Body of pancreas (tissue), 4 donors: Measurements from ENCODE around the gene PAGE2. TPM values are rescaled to one million over a fixed set of nuclear protein-coding genes. Genes with fewer than 3 reads are reported as not detected.
A peak's percentile ranks its signal among the peaks of the same experiment; 100 is the strongest.
"Not testable (repeated sequence)": the region's sequence is repeated elsewhere in the genome, so short reads cannot be mapped to it uniquely, and the experiment has no call there.

Experiments
- ATAC-seq: fragments of 150-250 bp; one replicate; pipeline ENCODE4 v1.9.1; 2016
- DNase-seq, 4 donors: peaks; one replicate each; pipeline ENCODE4 v3.0.0-alpha.2; 2019
- H3K27ac ChIP-seq, 4 donors: fragments of 200-600 bp; sonication (generic); 1 replicate in 3 of 4; 2 replicates in 1 of 4; pipeline versions ENCODE4 v1.5.1 to v1.6.1; 2016 to 2019; ENCODE audit warnings: mild to moderate bottlenecking in 1 of 4, mixed read lengths in 1 of 4, moderate library complexity in 1 of 4
- H3K27me3 ChIP-seq, 2 donors: fragments of 200-600 bp; sonication (generic); one replicate each; pipeline ENCODE4 v1.6.0; 2016; ENCODE audit warnings: mild to moderate bottlenecking in 1 of 2
- H3K36me3 ChIP-seq, 2 donors: fragments of 200-600 bp; sonication (generic); replicated peaks in 1 of 2; 2 replicates each; pipeline ENCODE4 v1.5.1; 2016; ENCODE audit warnings: low read depth in 2 of 2; ENCODE audit not compliant: insufficient read depth in 1 of 2
- H3K4me1 ChIP-seq: fragments of 200-600 bp; sonication (generic); one replicate; pipeline ENCODE4 v1.6.0; 2016
- H3K4me3 ChIP-seq, 2 donors: fragments of 200-600 bp; sonication (generic); 1 replicate in 1 of 2; 2 replicates in 1 of 2; pipeline ENCODE4 v1.5.1; 2016 to 2019
- H3K9me3 ChIP-seq, 3 donors: fragments of 200-600 bp; sonication (generic); 1 replicate in 2 of 3; 2 replicates in 1 of 3; pipeline ENCODE4 v1.5.1; 2016
- CTCF ChIP-seq, 7 experiments: fragments of 450-650 bp in 4 of 7; fragments of 200-600 bp in 3 of 7; sonication (generic) in 3 of 7; IDR thresholded peaks; one replicate each; pipeline ENCODE4 v1.5.1; 2016 to 2019; ENCODE audit warnings: antibody characterized with exemption in 7 of 7
- POLR2A ChIP-seq, 3 donors: fragments of 450-650 bp; IDR thresholded peaks; one replicate each; pipeline ENCODE4 v1.6.1; 2016; ENCODE audit warnings: antibody characterized with exemption in 3 of 3, mild to moderate bottlenecking in 2 of 3
- WGBS, 2 donors: methylation state at CpG; one replicate each; pipeline ENCODE4 v1.1.5; 2017; 5-methylcytosine and 5-hydroxymethylcytosine counted together
- intact Hi-C: fragments of 100-400 bp; cut with DNase I; formaldehyde crosslinking; loops from one replicate; pipeline ENCODE4 v1.15.1; 2023
- total RNA-seq, 2 donors: library from RNA; depleted of rRNA; stranded (reverse); fragments of >200 nt; gene quantifications; one replicate each; pipeline ENCODE4 v1.1.0, GENCODE V29; 2016

PAGE2 gene
- total RNA-seq, 2 donors from 2014 or later: not detected

GRCh38 chrX:55132416-55132815 is 43.6 kb downstream of the PAGE2 start:
- H3K27me3 ChIP-seq: no peaks in the 10 kb centered on the region
- no peak for ATAC-seq
- DNase-seq: no peak
- intact Hi-C loops: no loop called here
- no peaks in the 10 kb centered on the region for H3K4me1 ChIP-seq
- H3K9me3 ChIP-seq: no peaks in the 10 kb centered on the region
- TF ChIP-seq CTCF (IDR thresholded peaks at IDR 0.05) (no peak), POLR2A (IDR thresholded peaks at IDR 0.05) (no peak)
- no peaks in the 10 kb centered on the region for H3K36me3 ChIP-seq
- H3K27ac ChIP-seq: no peak overlapping the region
- H3K4me3 ChIP-seq: no peak overlapping the region

GRCh38 chrX:55135171-55135570 is 46.4 kb downstream of the PAGE2 start:
- ATAC-seq (no peak), DNase-seq (peak; percentile 31 to 57 (median 38))
- H3K4me1 ChIP-seq: no peaks in the 10 kb centered on the region
- no peak overlapping the region for H3K4me3 ChIP-seq
- TF ChIP-seq CTCF (IDR thresholded peaks at IDR 0.05) (peak in 6 of 7 experiments; percentile 11 to 67 (median 56)), POLR2A (IDR thresholded peaks at IDR 0.05) (no peak)
- no peak overlapping the region for H3K27ac ChIP-seq
- H3K36me3 ChIP-seq: no peaks in the 10 kb centered on the region
- no peaks in the 10 kb centered on the region for H3K27me3 ChIP-seq
- WGBS, 2 donors: 0 to 9% methylated on average over 1 of the region's 1 CpG
- intact Hi-C loops: no loop called here
- no peaks in the 10 kb centered on the region for H3K9me3 ChIP-seq

- DNase-seq, ATAC-seq, H3K4me1 ChIP-seq, H3K4me3 ChIP-seq, H3K9me3 ChIP-seq, H3K36me3 ChIP-seq, H3K27me3 ChIP-seq, intact Hi-C loops: not testable (repeated sequence)
- peak overlapping the region in 1 of 4 donors; percentile 11 for H3K27ac ChIP-seq
- WGBS, 2 donors: 50 to 67% methylated on average over 1 of the region's 1 CpG
Observed at GRCh38 chrX:55140800-55141199, 52.0 kb downstream of the PAGE2 start.

Other genes with a start within 250 kb of the PAGE2 start
- gene TRO, start 168.2 kb upstream of the PAGE2 start, total RNA-seq: 10 to 100 TPM; 24.1 to 28.0 TPM
- 1 to 10 TPM; 1.0 to 2.3 TPM for gene PFKFB1, start 94.8 kb upstream of the PAGE2 start, total RNA-seq
- gene APEX2, start 88.7 kb upstream of the PAGE2 start, total RNA-seq: 1 to 10 TPM; 4.3 to 5.2 TPM
- gene ALAS2, start 58.0 kb upstream of the PAGE2 start, total RNA-seq: not detected
- gene PAGE2B, start 14.0 kb upstream of the PAGE2 start, total RNA-seq: not detected
- gene PAGE5, start 131.3 kb downstream of the PAGE2 start, total RNA-seq: not detected
- gene PAGE3, start 175.9 kb downstream of the PAGE2 start, total RNA-seq: not detected